GM19452 (cell line): ENCODE results near the gene DPH1.
A peak's percentile ranks its signal among the peaks of the same experiment; 100 is the strongest.
"Not testable (repeated sequence)": the region's sequence is repeated elsewhere in the genome, so short reads cannot be mapped to it uniquely, and the experiment has no call there.

Experiments used
- ATAC-seq: cut with Tn5 transposase; IDR thresholded peaks from one replicate; pipeline ENCODE4 v1.9.1; 2021; ENCODE audit not compliant: unreplicated experiment

The DPH1 gene

GRCh38 chr17:2029911-2030778 lies at the start of gene DPH1:
DPH1 (plus strand) TSS chr17:2030153; CDS start chr17:2030170, 17 bp downstream.
- peak; percentile 67 for ATAC-seq

- no peak for ATAC-seq
Observed at GRCh38 chr17:1980665-1981250, 49.2 kb upstream of the DPH1 start.

GRCh38 chr17:1982793-1983366 lies 47.1 kb upstream of the DPH1 start:
- ATAC-seq: not testable (repeated sequence)

GRCh38 chr17:1985093-1985492 lies 44.9 kb upstream of the DPH1 start:
- ATAC-seq: no peak

- no peak for ATAC-seq
Observed at GRCh38 chr17:1985686-1986085, 44.3 kb upstream of the DPH1 start.

GRCh38 chr17:1986783-1987451 lies 43.0 kb upstream of the DPH1 start:
- no peak for ATAC-seq

GRCh38 chr17:1989135-1989534 lies 40.8 kb upstream of the DPH1 start:
- no peak for ATAC-seq

GRCh38 chr17:1992541-1992940 lies 37.4 kb upstream of the DPH1 start:
- ATAC-seq: no peak

- ATAC-seq: no peak
Observed at GRCh38 chr17:1994707-1995106, 35.2 kb upstream of the DPH1 start.

- no peak for ATAC-seq
Observed at GRCh38 chr17:1995321-1995892, 34.5 kb upstream of the DPH1 start.

- no peak for ATAC-seq
Observed at GRCh38 chr17:1995907-1996799, 33.8 kb upstream of the DPH1 start.

GRCh38 chr17:1996800-1997288 lies 33.1 kb upstream of the DPH1 start:
- no peak for ATAC-seq

GRCh38 chr17:1997289-1997926 lies 32.5 kb upstream of the DPH1 start:
- no peak for ATAC-seq

- no peak for ATAC-seq
Observed at GRCh38 chr17:1997927-1998742, 31.8 kb upstream of the DPH1 start.

- ATAC-seq: no peak
Observed at GRCh38 chr17:1999557-2000251, 30.2 kb upstream of the DPH1 start.

- ATAC-seq: no peak
Observed at GRCh38 chr17:2002767-2003329, 27.1 kb upstream of the DPH1 start.

GRCh38 chr17:2003525-2003924 lies 26.4 kb upstream of the DPH1 start:
- no peak for ATAC-seq

- ATAC-seq: no peak
Observed at GRCh38 chr17:2004435-2004952, 25.5 kb upstream of the DPH1 start.
